Muscle of back (tissue), 13 donors: ENCODE results near the gene GPR137C. TPM values are rescaled to one million over a fixed set of nuclear protein-coding genes. Genes with fewer than 3 reads are reported as not detected.

Experiments
- DNase-seq, 3 donors: peaks; one replicate each; pipeline versions ENCODE4 v3.0.0 to v3.0.0-alpha.2; 2013
- long read RNA-seq, 9 donors: transcript quantifications; one replicate each; lab custom pipeline, GENCODE V29; 2026
- polyA plus RNA-seq, 10 donors: library from polyadenylated mRNA; unstranded; fragments of 120-200 nt; gene quantifications; one replicate each; pipeline ENCODE4 v1.2.1, GENCODE V29; 2013; ENCODE audit not compliant: insufficient read length in 10 of 10

GPR137C gene
- polyA plus RNA-seq: 1 to 10 TPM; 3.2 to 5.5 (median 4.0) TPM
- long read RNA-seq, donor 1, partial matches to known transcripts: 0 of 1 reads
- long read RNA-seq, donor 1, other reads (novel, unspliced or antisense): 0 of 1 reads
- long read RNA-seq, donor 2: 0 reads
- long read RNA-seq, donor 3: 0 reads
- long read RNA-seq, donor 4: 0 reads
- long read RNA-seq, donor 5, partial matches to known transcripts: 0 of 1 reads
- long read RNA-seq, donor 5, other reads (novel, unspliced or antisense): 0 of 1 reads
- long read RNA-seq, donor 6: 0 reads
- long read RNA-seq, donor 7: 0 reads
- long read RNA-seq, donor 8, partial matches to known transcripts: 8 of 8 reads
- long read RNA-seq, donor 8, other reads (novel, unspliced or antisense): 0 of 8 reads
- long read RNA-seq, donor 9: 0 reads

- peak; percentile 99 to 100 (median 100) for DNase-seq
Measured at GRCh38 chr14:52552063-52552988, at the start of gene GPR137C, which contains the start of gene TXNDC16. Gene GPR137C (plus strand): TSS chr14:52552836. CDS start chr14:52553148, 312 bp downstream. Gene TXNDC16 (minus strand): TSS chr14:52552505. CDS start chr14:52543557, 8,948 bp downstream.

- no peak for DNase-seq
Measured at GRCh38 chr14:52513249-52513648, 39.4 kb upstream of the GPR137C start.

GRCh38 chr14:52514046-52514811 is 38.4 kb upstream of the GPR137C start:
- DNase-seq: no peak

GRCh38 chr14:52522033-52522432 is 30.6 kb upstream of the GPR137C start:
- no peak for DNase-seq

- no peak for DNase-seq
Measured at GRCh38 chr14:52522581-52523345, 29.9 kb upstream of the GPR137C start.

GRCh38 chr14:52527052-52527451 is 25.6 kb upstream of the GPR137C start:
- DNase-seq: no peak

GRCh38 chr14:52531481-52531880 is 21.2 kb upstream of the GPR137C start:
- DNase-seq: no peak

GRCh38 chr14:52536269-52536668 is 16.4 kb upstream of the GPR137C start:
- DNase-seq: no peak

- DNase-seq: no peak
Measured at GRCh38 chr14:52538623-52539022, 14.0 kb upstream of the GPR137C start.

- DNase-seq: no peak
Measured at GRCh38 chr14:52545584-52546317, 6.9 kb upstream of the GPR137C start.

- no peak for DNase-seq
Measured at GRCh38 chr14:52546318-52546670, 6.3 kb upstream of the GPR137C start.

- no peak for DNase-seq
Measured at GRCh38 chr14:52547027-52547426, 5.6 kb upstream of the GPR137C start.

GRCh38 chr14:52547526-52547925 is 5.1 kb upstream of the GPR137C start:
- DNase-seq: no peak

GRCh38 chr14:52550661-52551060 is 2.0 kb upstream of the GPR137C start:
- no peak for DNase-seq

- peak in 1 of 3 donors; percentile 1 for DNase-seq
Measured at GRCh38 chr14:52551205-52551604, 1.4 kb upstream of the GPR137C start.

GRCh38 chr14:52551696-52552062 is 957 bp upstream of the GPR137C start:
- peak; percentile 22 to 83 (median 51) for DNase-seq

- peak; percentile 4 to 72 (median 28) for DNase-seq
Measured at GRCh38 chr14:52553002-52553670, 500 bp downstream of the GPR137C start.

- DNase-seq: peak; percentile 88 to 96 (median 94)
Measured at GRCh38 chr14:52553671-52554575, 1.3 kb downstream of the GPR137C start.

GRCh38 chr14:52558688-52559087 is 6.1 kb downstream of the GPR137C start:
- no peak for DNase-seq
